HCT116 (cell line): ENCODE data around the gene COPZ1.

ENCODE experiments used
- ELF1 ChIP-seq: IDR thresholded peaks from 2 replicates; pipeline ENCODE4 v1.6.1; 2012; ENCODE audit warnings: low read depth, borderline replicate concordance
- EZH2 ChIP-seq: fragments of 200-600 bp; sonication (generic); IDR thresholded peaks from 2 replicates; pipeline ENCODE4 v1.6.1; 2017; ENCODE audit warnings: antibody characterized with exemption, mixed run types
- POLR2A ChIP-seq: IDR thresholded peaks from 2 replicates; pipeline ENCODE4 v1.7.0; 2011; ENCODE audit warnings: borderline replicate concordance; ENCODE audit not compliant: insufficient read depth, insufficient read length; ENCODE audit errors: extremely low read depth
- POLR2AphosphoS5 ChIP-seq: IDR thresholded peaks from 2 replicates; pipeline ENCODE4 v1.6.1; 2011; ENCODE audit warnings: mild to moderate bottlenecking, low read depth, low read length, moderate library complexity
- TCF7L2 ChIP-seq: IDR thresholded peaks from 2 replicates; pipeline ENCODE4 v1.7.0; 2011; ENCODE audit warnings: borderline replicate concordance, inconsistent platforms; ENCODE audit not compliant: insufficient read depth, insufficient read length; ENCODE audit errors: extremely low read depth
- TF ChIP-seq, protein P1 (sequence below), 3 experiments: fragments of 200-600 bp in 1 of 3; sonication (generic) in 1 of 3; IDR thresholded peaks in 2 of 3; conservative IDR thresholded peaks in 1 of 3; 2 replicates each; pipeline ENCODE4 v1.5.1; 2012 to 2017; ENCODE audit warnings: low read depth in 2 of 3, low read length in 2 of 3, antibody characterized with exemption in 1 of 3, borderline replicate concordance in 1 of 3, control low read depth in 1 of 3, mild to moderate bottlenecking in 1 of 3, mixed read lengths in 1 of 3, mixed run types in 1 of 3, moderate library complexity in 1 of 3; ENCODE audit not compliant: insufficient read depth in 1 of 3
- TF ChIP-seq, protein P2 (sequence below): IDR thresholded peaks from 2 replicates; pipeline ENCODE4 v1.6.1; 2012; ENCODE audit warnings: low read depth

DNA sequence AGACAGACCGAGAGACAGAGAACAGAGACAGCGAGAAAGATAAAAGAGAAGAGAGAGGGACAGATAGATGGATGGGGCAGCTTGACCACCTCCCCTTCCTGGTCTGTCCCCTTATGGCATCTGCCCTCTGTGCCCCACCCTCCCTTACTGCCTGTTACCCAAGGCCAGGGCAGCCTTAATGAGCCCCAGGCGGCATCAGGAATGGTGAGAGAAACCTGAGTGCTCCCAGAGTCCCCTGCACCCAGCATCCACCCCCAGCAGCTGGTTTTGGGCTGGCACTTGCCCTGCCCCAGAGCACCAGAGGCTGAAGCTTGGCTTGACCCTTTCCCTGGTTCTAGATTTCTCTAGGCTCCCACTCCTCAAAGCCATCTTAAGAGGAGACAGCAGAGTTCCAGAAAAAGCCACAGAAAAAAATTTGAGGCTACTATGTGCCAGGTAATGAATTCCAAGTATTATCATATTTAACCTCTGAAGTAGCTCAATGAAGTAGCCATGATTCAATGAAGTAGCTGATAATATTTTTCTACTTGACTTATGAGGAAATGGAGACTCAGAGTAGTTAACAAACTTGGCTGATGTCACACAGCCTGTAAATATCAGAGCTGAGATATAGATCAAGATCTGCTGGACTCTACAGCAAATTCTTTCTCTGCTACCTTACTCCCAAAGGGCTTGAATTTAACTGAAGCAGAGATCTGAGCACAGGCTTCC lies 61.6 kb downstream of the COPZ1 start:
- TF ChIP-seq, protein P1, sequence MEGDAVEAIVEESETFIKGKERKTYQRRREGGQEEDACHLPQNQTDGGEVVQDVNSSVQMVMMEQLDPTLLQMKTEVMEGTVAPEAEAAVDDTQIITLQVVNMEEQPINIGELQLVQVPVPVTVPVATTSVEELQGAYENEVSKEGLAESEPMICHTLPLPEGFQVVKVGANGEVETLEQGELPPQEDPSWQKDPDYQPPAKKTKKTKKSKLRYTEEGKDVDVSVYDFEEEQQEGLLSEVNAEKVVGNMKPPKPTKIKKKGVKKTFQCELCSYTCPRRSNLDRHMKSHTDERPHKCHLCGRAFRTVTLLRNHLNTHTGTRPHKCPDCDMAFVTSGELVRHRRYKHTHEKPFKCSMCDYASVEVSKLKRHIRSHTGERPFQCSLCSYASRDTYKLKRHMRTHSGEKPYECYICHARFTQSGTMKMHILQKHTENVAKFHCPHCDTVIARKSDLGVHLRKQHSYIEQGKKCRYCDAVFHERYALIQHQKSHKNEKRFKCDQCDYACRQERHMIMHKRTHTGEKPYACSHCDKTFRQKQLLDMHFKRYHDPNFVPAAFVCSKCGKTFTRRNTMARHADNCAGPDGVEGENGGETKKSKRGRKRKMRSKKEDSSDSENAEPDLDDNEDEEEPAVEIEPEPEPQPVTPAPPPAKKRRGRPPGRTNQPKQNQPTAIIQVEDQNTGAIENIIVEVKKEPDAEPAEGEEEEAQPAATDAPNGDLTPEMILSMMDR (IDR thresholded peaks at IDR 0.05 in 2 of 3, conservative IDR thresholded peaks at IDR 0.05 in 1 of 3; ENCODE audit: borderline replicate concordance in 1 of 3, insufficient read depth in 1 of 3, low read depth in 2 of 3, low read length in 2 of 3), result no peak
- TF ChIP-seq POLR2A, result no peak
- TF ChIP-seq, protein P2, sequence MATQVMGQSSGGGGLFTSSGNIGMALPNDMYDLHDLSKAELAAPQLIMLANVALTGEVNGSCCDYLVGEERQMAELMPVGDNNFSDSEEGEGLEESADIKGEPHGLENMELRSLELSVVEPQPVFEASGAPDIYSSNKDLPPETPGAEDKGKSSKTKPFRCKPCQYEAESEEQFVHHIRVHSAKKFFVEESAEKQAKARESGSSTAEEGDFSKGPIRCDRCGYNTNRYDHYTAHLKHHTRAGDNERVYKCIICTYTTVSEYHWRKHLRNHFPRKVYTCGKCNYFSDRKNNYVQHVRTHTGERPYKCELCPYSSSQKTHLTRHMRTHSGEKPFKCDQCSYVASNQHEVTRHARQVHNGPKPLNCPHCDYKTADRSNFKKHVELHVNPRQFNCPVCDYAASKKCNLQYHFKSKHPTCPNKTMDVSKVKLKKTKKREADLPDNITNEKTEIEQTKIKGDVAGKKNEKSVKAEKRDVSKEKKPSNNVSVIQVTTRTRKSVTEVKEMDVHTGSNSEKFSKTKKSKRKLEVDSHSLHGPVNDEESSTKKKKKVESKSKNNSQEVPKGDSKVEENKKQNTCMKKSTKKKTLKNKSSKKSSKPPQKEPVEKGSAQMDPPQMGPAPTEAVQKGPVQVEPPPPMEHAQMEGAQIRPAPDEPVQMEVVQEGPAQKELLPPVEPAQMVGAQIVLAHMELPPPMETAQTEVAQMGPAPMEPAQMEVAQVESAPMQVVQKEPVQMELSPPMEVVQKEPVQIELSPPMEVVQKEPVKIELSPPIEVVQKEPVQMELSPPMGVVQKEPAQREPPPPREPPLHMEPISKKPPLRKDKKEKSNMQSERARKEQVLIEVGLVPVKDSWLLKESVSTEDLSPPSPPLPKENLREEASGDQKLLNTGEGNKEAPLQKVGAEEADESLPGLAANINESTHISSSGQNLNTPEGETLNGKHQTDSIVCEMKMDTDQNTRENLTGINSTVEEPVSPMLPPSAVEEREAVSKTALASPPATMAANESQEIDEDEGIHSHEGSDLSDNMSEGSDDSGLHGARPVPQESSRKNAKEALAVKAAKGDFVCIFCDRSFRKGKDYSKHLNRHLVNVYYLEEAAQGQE, result no peak
- TF ChIP-seq ELF1, result no peak
- TF ChIP-seq TCF7L2, result no peak
- TF ChIP-seq POLR2AphosphoS5, result no peak
- TF ChIP-seq EZH2, result no peak
